ENCODE results near the gene HYAL1.

- TF ChIP-seq TARDBP (IDR thresholded peaks at IDR 0.05) (no peak), SP1 (IDR thresholded peaks at IDR 0.05) (no peak), FOXM1 (IDR thresholded peaks at IDR 0.05; ENCODE audit: borderline replicate concordance) (no peak), ELF4 (IDR thresholded peaks at IDR 0.05) (no peak), BHLHE40 (IDR thresholded peaks at IDR 0.05; ENCODE audit: borderline replicate concordance) (no peak), LEF1 (IDR thresholded peaks at IDR 0.05; ENCODE audit: borderline replicate concordance) (no peak), ARNT (IDR thresholded peaks at IDR 0.05) (no peak), NFRKB (IDR thresholded peaks at IDR 0.05) (no peak)
These were observed 27.0 kb upstream of the HYAL1 start for GRCh38 chr3:50330330-50330729.

Measured in HEK293T (cell line).